NB4 (cell line): ENCODE measurements around the gene PGR.

ENCODE experiments used
- POLR2A ChIP-seq: IDR thresholded peaks from 2 replicates; pipeline ENCODE4 v1.6.1; 2011; ENCODE audit warnings: mild to moderate bottlenecking; ENCODE audit not compliant: insufficient read length; ENCODE audit errors: extremely low read depth
- TF ChIP-seq, protein P1 (sequence below): IDR thresholded peaks from one replicate; pipeline ENCODE4 v1.5.1; 2012; ENCODE audit warnings: low read depth, low read length
- TF ChIP-seq, protein P2 (sequence below): IDR thresholded peaks from 2 replicates; pipeline ENCODE4 v1.6.1; 2011; ENCODE audit warnings: low read depth, low read length

DNA sequence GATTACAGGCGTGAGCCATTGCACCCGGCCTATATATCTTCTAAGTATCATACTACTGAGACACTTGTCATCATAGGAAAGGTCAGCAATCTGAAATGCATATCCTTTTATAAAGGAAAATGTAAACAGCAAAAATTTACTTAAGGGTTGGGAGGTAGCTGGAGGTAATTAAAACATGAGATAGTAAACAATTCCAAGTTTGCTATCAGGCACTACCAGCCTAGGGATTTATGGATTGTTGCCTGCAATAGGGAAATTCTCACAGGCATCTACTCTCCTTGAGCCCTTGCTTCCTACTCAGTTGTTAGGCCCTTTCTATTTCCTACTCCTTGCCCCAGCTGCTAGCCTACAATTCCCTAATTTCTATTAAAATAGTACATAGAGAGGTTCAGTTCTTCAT, 16.1 kb downstream of the PGR start:
- TF ChIP-seq, protein P1, sequence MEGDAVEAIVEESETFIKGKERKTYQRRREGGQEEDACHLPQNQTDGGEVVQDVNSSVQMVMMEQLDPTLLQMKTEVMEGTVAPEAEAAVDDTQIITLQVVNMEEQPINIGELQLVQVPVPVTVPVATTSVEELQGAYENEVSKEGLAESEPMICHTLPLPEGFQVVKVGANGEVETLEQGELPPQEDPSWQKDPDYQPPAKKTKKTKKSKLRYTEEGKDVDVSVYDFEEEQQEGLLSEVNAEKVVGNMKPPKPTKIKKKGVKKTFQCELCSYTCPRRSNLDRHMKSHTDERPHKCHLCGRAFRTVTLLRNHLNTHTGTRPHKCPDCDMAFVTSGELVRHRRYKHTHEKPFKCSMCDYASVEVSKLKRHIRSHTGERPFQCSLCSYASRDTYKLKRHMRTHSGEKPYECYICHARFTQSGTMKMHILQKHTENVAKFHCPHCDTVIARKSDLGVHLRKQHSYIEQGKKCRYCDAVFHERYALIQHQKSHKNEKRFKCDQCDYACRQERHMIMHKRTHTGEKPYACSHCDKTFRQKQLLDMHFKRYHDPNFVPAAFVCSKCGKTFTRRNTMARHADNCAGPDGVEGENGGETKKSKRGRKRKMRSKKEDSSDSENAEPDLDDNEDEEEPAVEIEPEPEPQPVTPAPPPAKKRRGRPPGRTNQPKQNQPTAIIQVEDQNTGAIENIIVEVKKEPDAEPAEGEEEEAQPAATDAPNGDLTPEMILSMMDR = no peak
- TF ChIP-seq, protein P2, sequence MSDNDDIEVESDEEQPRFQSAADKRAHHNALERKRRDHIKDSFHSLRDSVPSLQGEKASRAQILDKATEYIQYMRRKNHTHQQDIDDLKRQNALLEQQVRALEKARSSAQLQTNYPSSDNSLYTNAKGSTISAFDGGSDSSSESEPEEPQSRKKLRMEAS = no peak
- TF ChIP-seq POLR2A = no peak
